ENCODE measurements around the gene TAF5L. TPM values are rescaled to one million over a fixed set of nuclear protein-coding genes. Genes with fewer than 3 reads are reported as not detected.
A peak's percentile ranks its signal among the peaks of the same experiment; 100 is the strongest.

TAF5L gene
- total and polyA plus RNA-seq, 2 of the 13 experiments (the other 11 are each of a cell fraction or from before 2014, with no cell fraction given) = 10.8 to 18.2 TPM

DNA sequence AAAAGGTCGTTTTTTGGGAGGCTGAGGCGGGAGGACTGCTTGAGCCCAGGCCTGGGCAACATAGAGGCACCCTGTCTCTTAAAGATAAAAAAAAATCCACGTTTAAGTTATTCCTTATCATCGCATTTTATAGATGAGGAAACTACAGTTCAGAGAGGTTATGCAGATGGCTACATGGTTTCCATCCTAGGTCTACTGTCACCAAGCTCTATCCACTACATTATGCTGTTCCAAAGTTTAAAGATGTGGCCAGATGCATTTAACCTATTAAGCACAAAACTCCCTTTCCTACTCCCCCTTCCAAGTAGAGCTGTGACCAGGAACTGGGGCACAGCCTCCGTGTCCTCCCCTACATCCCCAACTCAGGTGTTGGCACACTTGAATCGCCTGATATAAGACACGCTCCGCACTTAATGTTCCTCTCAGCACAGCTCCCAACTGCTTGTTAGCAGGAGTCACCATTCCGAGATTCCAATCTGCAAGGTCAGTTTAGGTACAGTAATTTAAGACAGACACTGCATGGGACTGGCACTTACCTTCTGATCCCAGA, 1.3 kb downstream of the TAF5L start (continued):
- TF ChIP-seq NPAS2 (CRISPR knock-in tag; IDR thresholded peaks at IDR 0.05; ENCODE audit: borderline replicate concordance) (no peak), CREB3 (CRISPR knock-in tag; IDR thresholded peaks at IDR 0.05) (no peak), ZNF737 (CRISPR knock-in tag; IDR thresholded peaks at IDR 0.05; ENCODE audit: borderline replicate concordance) (no peak), ZNF781 (CRISPR knock-in tag; IDR thresholded peaks at IDR 0.05; ENCODE audit: borderline replicate concordance, not compliant biosample characterization) (no peak), SMARCC2 (IDR thresholded peaks at IDR 0.05) (no peak), HES4 (CRISPR knock-in tag; IDR thresholded peaks at IDR 0.05; ENCODE audit: borderline replicate concordance) (no peak), ISX (CRISPR knock-in tag; conservative IDR thresholded peaks at IDR 0.05) (no peak), ZNF510 (CRISPR knock-in tag; IDR thresholded peaks at IDR 0.05; ENCODE audit: low read depth) (no peak), ZBTB37 (CRISPR knock-in tag; IDR thresholded peaks at IDR 0.05) (no peak), CBX1 (IDR thresholded peaks at IDR 0.05; ENCODE audit: low read depth) (no peak), ZNF225 (CRISPR knock-in tag; IDR thresholded peaks at IDR 0.05) (no peak), ZNF354B (CRISPR knock-in tag; IDR thresholded peaks at IDR 0.05) (no peak), FIP1L1 (IDR thresholded peaks at IDR 0.05; ENCODE audit: borderline replicate concordance, insufficient read depth, low read depth, low read length) (no peak), HIC2 (CRISPR knock-in tag; IDR thresholded peaks at IDR 0.05; ENCODE audit: low read depth) (no peak), ZSCAN5A (CRISPR knock-in tag; IDR thresholded peaks at IDR 0.05; ENCODE audit: borderline replicate concordance) (no peak), ZNF329 (CRISPR knock-in tag; IDR thresholded peaks at IDR 0.05; ENCODE audit: low read depth) (no peak)
- TF ChIP-seq, protein P1, sequence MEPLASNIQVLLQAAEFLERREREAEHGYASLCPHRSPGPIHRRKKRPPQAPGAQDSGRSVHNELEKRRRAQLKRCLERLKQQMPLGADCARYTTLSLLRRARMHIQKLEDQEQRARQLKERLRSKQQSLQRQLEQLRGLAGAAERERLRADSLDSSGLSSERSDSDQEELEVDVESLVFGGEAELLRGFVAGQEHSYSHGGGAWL (CRISPR knock-in tag; IDR thresholded peaks at IDR 0.05) = no peak
- TF ChIP-seq, protein P2, sequence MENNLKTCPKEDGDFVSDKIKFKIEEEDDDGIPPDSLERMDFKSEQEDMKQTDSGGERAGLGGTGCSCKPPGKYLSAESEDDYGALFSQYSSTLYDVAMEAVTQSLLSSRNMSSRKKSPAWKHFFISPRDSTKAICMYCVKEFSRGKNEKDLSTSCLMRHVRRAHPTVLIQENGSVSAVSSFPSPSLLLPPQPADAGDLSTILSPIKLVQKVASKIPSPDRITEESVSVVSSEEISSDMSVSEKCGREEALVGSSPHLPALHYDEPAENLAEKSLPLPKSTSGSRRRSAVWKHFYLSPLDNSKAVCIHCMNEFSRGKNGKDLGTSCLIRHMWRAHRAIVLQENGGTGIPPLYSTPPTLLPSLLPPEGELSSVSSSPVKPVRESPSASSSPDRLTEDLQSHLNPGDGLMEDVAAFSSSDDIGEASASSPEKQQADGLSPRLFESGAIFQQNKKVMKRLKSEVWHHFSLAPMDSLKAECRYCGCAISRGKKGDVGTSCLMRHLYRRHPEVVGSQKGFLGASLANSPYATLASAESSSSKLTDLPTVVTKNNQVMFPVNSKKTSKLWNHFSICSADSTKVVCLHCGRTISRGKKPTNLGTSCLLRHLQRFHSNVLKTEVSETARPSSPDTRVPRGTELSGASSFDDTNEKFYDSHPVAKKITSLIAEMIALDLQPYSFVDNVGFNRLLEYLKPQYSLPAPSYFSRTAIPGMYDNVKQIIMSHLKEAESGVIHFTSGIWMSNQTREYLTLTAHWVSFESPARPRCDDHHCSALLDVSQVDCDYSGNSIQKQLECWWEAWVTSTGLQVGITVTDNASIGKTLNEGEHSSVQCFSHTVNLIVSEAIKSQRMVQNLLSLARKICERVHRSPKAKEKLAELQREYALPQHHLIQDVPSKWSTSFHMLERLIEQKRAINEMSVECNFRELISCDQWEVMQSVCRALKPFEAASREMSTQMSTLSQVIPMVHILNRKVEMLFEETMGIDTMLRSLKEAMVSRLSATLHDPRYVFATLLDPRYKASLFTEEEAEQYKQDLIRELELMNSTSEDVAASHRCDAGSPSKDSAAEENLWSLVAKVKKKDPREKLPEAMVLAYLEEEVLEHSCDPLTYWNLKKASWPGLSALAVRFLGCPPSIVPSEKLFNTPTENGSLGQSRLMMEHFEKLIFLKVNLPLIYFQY (CRISPR knock-in tag; IDR thresholded peaks at IDR 0.05; ENCODE audit: borderline replicate concordance) = peak; percentile 14; the same call in 1 of the 2 replicates
